G401.6 (cell line): ENCODE data around the gene SEMA3E.
A peak's percentile ranks its signal among the peaks of the same experiment; 100 is the strongest.
"Not testable (repeated sequence)": the region's sequence is repeated elsewhere in the genome, so short reads cannot be mapped to it uniquely, and the experiment has no call there.

Experiments used
- FAIRE-seq: peaks from 2 replicates; lab custom pipeline; 2012; peaks lifted over from hg19 to GRCh38; lab: Jason Lieb, UNC

Gene SEMA3E

GRCh38 chr7:83648464-83649241 is at the start of gene SEMA3E:
Gene SEMA3E, minus strand, starts transcription at chr7:83649139.
- FAIRE-seq: peak; percentile 66

- no peak for FAIRE-seq
Measured at GRCh38 chr7:83697804-83698530, 49.0 kb upstream of the SEMA3E start.

DNA sequence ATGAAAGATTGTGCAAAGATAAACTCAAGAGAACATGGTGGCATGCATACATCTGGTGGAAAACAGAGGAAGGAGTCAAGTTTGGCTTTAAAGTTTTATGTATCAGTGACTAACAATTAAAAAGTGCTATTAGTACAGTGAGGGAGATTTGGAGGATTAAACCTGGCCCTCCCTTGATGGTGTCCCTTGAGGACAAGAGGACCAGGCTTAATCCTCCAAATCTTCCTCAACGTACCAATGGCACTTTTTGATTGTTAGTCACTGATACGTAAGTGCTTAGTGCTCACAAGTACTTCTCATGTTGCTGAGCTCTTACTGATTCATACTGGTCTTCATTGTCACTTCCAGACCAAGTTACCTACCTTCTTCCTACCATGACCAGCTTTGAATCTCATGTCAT is 47.2 kb upstream of the SEMA3E start:
- FAIRE-seq: no peak

- FAIRE-seq: no peak
Measured at GRCh38 chr7:83695128-83695960, 46.4 kb upstream of the SEMA3E start.

DNA sequence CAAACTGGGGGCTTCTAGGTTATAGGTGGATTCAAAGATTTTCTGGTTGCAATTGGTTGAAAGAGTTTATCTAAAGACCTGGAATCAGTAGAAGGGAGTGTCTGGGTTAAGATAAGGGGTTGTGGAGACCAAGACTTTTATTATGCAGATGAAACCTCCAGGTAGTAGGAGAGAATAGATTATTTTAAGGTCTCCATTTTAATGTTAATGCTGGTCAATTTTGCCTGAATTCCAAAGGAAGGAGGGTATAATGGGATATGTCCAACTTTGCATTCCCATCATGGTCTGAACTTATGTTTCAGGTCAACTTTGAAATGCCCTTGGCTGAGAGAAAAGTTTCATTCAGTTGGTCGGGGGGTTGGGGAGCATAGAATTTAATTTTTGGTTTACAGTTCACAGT is 44.3 kb upstream of the SEMA3E start:
- FAIRE-seq: no peak

- FAIRE-seq: no peak
Measured at GRCh38 chr7:83691095-83691494, 42.2 kb upstream of the SEMA3E start.

GRCh38 chr7:83689855-83690254 is 40.9 kb upstream of the SEMA3E start:
- no peak for FAIRE-seq

GRCh38 chr7:83686416-83686815 is 37.5 kb upstream of the SEMA3E start:
- peak; percentile 79 for FAIRE-seq

- no peak for FAIRE-seq
Measured at GRCh38 chr7:83684928-83685327, 36.0 kb upstream of the SEMA3E start.

- no peak for FAIRE-seq
Measured at GRCh38 chr7:83681200-83681778, 32.4 kb upstream of the SEMA3E start.

- FAIRE-seq: no peak
Measured at GRCh38 chr7:83677180-83677866, 28.4 kb upstream of the SEMA3E start.

- not testable (repeated sequence) for FAIRE-seq
Measured at GRCh38 chr7:83673291-83673690, 24.4 kb upstream of the SEMA3E start.

- no peak for FAIRE-seq
Measured at GRCh38 chr7:83672157-83672556, 23.2 kb upstream of the SEMA3E start.

GRCh38 chr7:83663131-83663530 is 14.2 kb upstream of the SEMA3E start:
- no peak for FAIRE-seq

GRCh38 chr7:83658126-83658525 is 9.2 kb upstream of the SEMA3E start:
- FAIRE-seq: no peak

- peak; percentile 97 for FAIRE-seq
Measured at GRCh38 chr7:83655951-83656556, 7.1 kb upstream of the SEMA3E start.

DNA sequence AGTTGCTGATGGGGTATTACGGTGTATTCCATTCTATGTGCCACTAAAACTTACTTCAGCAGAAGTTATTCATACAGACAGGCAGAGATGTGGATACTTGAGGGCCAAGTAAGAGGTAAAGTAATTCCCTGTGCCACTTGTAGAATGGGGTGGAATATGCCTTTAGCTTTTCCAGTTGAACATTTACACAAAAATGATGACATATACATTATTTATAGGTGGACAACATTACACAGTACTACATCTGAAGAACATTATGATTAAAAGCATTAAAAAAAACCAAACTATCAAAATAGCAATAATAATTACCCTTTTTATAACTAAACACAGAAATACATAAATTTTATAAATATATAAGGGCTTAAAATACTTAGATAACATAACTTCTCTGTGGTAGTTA is 3.5 kb upstream of the SEMA3E start:
- no peak for FAIRE-seq

DNA sequence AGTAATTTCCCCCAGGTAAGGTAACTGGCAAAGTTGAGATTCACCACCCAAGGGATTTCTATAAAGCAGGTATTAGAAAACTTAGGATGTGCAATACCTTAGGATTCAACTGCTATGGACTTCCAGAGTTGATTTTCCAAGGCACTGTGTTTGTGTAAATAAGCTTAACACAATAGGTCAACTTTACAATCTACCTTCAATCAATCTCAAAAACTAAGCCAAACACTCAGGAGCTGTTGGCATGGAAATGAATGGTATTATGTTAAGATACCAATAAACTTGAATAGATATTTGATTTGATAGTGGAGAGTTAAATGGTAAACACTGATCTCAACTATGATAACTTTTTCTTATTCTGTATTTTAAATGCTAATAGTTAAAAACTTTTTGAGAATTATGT is 762 bp upstream of the SEMA3E start:
- FAIRE-seq: peak; percentile 81

GRCh38 chr7:83646027-83646426 is 2.9 kb downstream of the SEMA3E start:
- FAIRE-seq: no peak

- no peak for FAIRE-seq
Measured at GRCh38 chr7:83643739-83644138, 5.2 kb downstream of the SEMA3E start.

GRCh38 chr7:83643012-83643411 is 5.9 kb downstream of the SEMA3E start:
- peak; percentile 33 for FAIRE-seq
